ENCODE measurements around the gene SSBP4. TPM values are rescaled to one million over a fixed set of nuclear protein-coding genes. Genes with fewer than 3 reads are reported as not detected.

The SSBP4 gene
- total RNA-seq, 2 donors from 2014 or later = 71.5 to 120 TPM

DNA sequence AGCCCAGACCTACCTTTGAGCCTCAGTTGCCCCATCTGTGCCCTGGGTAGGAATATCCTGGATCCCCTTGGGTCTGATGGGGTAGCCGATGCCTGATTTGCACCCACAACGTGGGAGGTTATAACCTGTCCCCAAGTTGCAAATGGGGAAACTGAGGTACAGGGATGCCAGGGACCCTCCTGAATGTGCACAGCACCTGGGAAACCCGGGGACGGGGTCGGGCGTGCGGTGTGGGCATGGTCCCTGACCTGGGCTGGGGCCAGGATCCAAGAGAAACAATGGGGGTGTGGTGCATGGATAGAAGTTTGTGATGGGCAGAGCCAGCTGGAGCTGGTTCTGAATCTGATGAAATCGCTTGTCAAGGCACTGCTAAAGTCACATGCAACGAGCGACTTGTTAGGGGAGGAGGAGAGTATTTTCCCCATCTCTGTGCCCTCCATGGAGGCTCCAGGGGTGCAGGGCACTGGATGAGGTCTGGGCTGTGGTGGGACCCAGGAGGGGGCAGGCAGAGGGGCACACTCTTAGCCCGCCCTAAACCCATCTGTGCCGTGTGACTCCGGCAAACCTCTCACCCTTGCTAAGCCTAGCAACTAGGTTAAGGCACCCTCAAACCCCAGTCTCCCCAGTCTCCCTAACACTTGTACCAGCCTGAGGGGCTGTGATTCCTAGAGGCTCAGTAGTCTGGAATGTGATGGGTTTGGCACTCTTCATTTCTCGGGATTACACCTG, 32.5 kb upstream of the SSBP4 start:
- WGBS = 71% methylated on average over 14 of the region's 14 CpGs
- intact Hi-C loops (cut with DNase I) = no loop called here

DNA sequence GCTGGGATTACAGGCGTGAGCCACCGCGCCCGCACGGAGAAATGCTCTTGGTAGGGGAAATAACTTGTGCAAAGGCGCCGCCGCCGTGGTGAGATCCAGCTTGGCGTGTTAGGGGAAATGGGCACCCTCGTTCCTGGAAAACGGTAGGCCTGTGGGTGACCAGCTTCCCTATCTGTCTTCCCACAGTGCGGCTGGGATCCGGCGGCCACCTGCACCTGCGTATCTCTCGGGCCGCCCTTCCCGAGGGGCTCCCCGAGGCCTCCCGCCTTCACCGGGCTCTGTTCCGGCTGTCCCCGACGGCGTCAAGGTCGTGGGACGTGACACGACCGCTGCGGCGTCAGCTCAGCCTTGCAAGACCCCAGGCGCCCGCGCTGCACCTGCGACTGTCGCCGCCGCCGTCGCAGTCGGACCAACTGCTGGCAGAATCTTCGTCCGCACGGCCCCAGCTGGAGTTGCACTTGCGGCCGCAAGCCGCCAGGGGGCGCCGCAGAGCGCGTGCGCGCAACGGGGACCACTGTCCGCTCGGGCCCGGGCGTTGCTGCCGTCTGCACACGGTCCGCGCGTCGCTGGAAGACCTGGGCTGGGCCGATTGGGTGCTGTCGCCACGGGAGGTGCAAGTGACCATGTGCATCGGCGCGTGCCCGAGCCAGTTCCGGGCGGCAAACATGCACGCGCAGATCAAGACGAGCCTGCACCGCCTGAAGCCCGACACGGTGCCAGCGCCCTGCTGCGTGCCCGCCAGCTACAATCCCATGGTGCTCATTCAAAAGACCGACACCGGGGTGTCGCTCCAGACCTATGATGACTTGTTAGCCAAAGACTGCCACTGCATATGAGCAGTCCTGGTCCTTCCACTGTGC, 30.9 kb upstream of the SSBP4 start:
- H3K27me3 ChIP-seq (replicated peaks; ENCODE audit: insufficient read depth) = no peaks in the 10 kb centered on the region
- H3K36me3 ChIP-seq = no peaks in the 10 kb centered on the region
- H3K27ac ChIP-seq = peak overlapping the region; percentile 72 to 80
- DNase-seq (ENCODE audit: low spot score) = peak; percentile 80
- 15% methylated on average over 68 of the region's 86 CpGs for WGBS
- intact Hi-C loops (cut with DNase I) = no loop called here
- peak overlapping the region; percentile 21 to 32 for H3K4me3 ChIP-seq
- H3K9me3 ChIP-seq = no peaks in the 10 kb centered on the region
- TF ChIP-seq, protein P1, sequence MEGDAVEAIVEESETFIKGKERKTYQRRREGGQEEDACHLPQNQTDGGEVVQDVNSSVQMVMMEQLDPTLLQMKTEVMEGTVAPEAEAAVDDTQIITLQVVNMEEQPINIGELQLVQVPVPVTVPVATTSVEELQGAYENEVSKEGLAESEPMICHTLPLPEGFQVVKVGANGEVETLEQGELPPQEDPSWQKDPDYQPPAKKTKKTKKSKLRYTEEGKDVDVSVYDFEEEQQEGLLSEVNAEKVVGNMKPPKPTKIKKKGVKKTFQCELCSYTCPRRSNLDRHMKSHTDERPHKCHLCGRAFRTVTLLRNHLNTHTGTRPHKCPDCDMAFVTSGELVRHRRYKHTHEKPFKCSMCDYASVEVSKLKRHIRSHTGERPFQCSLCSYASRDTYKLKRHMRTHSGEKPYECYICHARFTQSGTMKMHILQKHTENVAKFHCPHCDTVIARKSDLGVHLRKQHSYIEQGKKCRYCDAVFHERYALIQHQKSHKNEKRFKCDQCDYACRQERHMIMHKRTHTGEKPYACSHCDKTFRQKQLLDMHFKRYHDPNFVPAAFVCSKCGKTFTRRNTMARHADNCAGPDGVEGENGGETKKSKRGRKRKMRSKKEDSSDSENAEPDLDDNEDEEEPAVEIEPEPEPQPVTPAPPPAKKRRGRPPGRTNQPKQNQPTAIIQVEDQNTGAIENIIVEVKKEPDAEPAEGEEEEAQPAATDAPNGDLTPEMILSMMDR (IDR thresholded peaks at IDR 0.05) = peak; percentile 99 to 100 (median 99)
- TF ChIP-seq POLR2A (IDR thresholded peaks at IDR 0.05) (peak; percentile 58), POLR2AphosphoS5 (IDR thresholded peaks at IDR 0.05) (peak; percentile 79)
- H3K4me1 ChIP-seq (replicated peaks) = peaks cover 3% of the 10 kb centered on the region

More for the DNA sequence above, 32.5 kb upstream of the SSBP4 start:
- peak overlapping the region; percentile 72 to 79 for H3K27ac ChIP-seq
- H3K36me3 ChIP-seq = no peaks in the 10 kb centered on the region
- peak overlapping the region; percentile 19 to 32 for H3K4me3 ChIP-seq
- DNase-seq (ENCODE audit: low spot score) = peak; percentile 31
- no peaks in the 10 kb centered on the region for H3K27me3 ChIP-seq (replicated peaks; ENCODE audit: insufficient read depth)
- H3K4me1 ChIP-seq (replicated peaks) = peaks cover 3% of the 10 kb centered on the region
- TF ChIP-seq POLR2AphosphoS5 (IDR thresholded peaks at IDR 0.05) (no peak), POLR2A (IDR thresholded peaks at IDR 0.05) (no peak)
- no peaks in the 10 kb centered on the region for H3K9me3 ChIP-seq

DNA sequence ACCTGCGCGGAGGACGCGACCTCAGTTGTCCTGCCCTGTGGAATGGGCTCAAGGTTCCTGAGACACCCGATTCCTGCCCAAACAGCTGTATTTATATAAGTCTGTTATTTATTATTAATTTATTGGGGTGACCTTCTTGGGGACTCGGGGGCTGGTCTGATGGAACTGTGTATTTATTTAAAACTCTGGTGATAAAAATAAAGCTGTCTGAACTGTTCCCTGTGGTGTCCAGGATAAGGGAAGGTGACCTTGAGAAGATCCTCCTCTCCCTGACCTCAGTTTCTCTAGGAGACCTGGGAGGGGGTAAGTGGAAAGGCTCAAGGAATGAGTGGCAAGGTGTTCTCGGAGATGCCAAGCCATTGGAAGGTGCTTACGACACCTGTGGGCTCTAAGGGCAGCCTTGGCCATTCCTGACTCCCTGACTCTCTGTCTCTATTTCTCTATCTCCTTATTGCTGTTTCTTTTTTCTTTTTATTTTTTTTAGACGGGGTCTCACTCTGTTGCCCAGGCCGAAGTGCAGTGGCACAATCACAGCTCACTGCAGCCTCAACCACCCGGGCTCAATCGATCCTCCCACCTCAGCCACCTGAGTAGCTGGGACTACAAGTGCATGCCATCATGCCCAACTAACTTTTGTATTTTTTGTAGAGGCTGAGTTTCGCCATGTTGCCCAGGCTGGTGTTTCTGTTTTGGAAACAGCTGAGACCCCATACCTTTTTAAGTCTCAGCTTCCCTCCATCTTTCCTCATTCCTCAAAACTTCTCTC, 30.1 kb upstream of the SSBP4 start:
- intact Hi-C loops (cut with DNase I) = no loop called here
- peak overlapping the region; percentile 72 to 80 for H3K27ac ChIP-seq

DNA sequence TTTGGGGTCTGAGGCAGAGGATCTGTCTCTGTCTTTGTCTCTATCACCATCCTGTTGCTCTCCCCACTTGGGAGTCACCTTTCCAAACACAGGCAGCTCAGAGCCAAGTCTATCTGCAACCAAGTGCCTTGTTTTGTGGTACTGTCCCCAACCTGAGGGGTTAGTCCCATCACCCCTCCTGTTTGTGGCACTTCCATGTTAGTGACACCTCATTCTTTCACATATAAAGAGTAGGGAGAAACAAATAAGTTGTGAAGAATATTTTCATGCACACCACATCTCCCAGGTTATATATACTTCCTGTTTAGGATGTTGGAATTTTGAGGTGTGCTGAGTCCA, 29.5 kb upstream of the SSBP4 start:
- intact Hi-C loops (cut with DNase I) = loop anchor here (5.0 kb wide), 1 partner anchor 32 kb away; no protein-coding TSS in a partner anchor
- Histone ChIP-seq H3K4me3 (no peak overlapping the region), H3K36me3 (no peaks in the 10 kb centered on the region), H3K27me3 (replicated peaks; ENCODE audit: insufficient read depth) (no peaks in the 10 kb centered on the region), H3K4me1 (replicated peaks) (peaks cover 3% of the 10 kb centered on the region), H3K27ac (no peak overlapping the region), H3K9me3 (no peaks in the 10 kb centered on the region)
- TF ChIP-seq POLR2A (IDR thresholded peaks at IDR 0.05) (no peak), POLR2AphosphoS5 (IDR thresholded peaks at IDR 0.05) (no peak)
- TF ChIP-seq, protein P1 (IDR thresholded peaks at IDR 0.05) = no peak
- no peak for DNase-seq (ENCODE audit: low spot score)

More for the DNA sequence above, 30.1 kb upstream of the SSBP4 start:
- H3K9me3 ChIP-seq = no peaks in the 10 kb centered on the region
- no peaks in the 10 kb centered on the region for H3K36me3 ChIP-seq
- H3K4me1 ChIP-seq (replicated peaks) = peaks cover 3% of the 10 kb centered on the region
- WGBS = 85% methylated on average over 13 of the region's 13 CpGs
- peak overlapping the region in 1 of 2 donors; percentile 32 for H3K4me3 ChIP-seq
- TF ChIP-seq, protein P1 (IDR thresholded peaks at IDR 0.05) = no peak
- TF ChIP-seq POLR2AphosphoS5 (IDR thresholded peaks at IDR 0.05) (no peak), POLR2A (IDR thresholded peaks at IDR 0.05) (no peak)
- no peaks in the 10 kb centered on the region for H3K27me3 ChIP-seq (replicated peaks; ENCODE audit: insufficient read depth)
- no peak for DNase-seq (ENCODE audit: low spot score)
